NB4 (cell line): Measurements from ENCODE around the gene PNPO.
A peak's percentile ranks its signal among the peaks of the same experiment; 100 is the strongest.

Source experiments
- DNase-seq: peaks from one replicate; pipeline ENCODE4 v3.0.0; 2010; ENCODE audit warnings: low read depth
- H3K4me3 ChIP-seq: one replicate; pipeline ENCODE4 v1.5.1; 2011; ENCODE audit warnings: mild to moderate bottlenecking, low read depth, low read length, moderate library complexity
- CTCF ChIP-seq: IDR thresholded peaks from one replicate; pipeline ENCODE4 v1.5.1; 2012; ENCODE audit warnings: low read depth, low read length
- MAX ChIP-seq: IDR thresholded peaks from 2 replicates; pipeline ENCODE4 v1.6.1; 2011; ENCODE audit warnings: low read depth, low read length
- MYC ChIP-seq: IDR thresholded peaks from 2 replicates; pipeline ENCODE4 v1.6.1; 2011; ENCODE audit warnings: low read depth, low read length
- POLR2A ChIP-seq: IDR thresholded peaks from 2 replicates; pipeline ENCODE4 v1.6.1; 2011; ENCODE audit warnings: mild to moderate bottlenecking; ENCODE audit not compliant: insufficient read length; ENCODE audit errors: extremely low read depth

PNPO gene

GRCh38 chr17:47956791-47957590, 15.6 kb downstream of the PNPO start:
- H3K4me3 ChIP-seq: no peak overlapping the region
- DNase-seq: peak; percentile 60
- TF ChIP-seq MAX: no peak
- TF ChIP-seq CTCF: no peak
- no peak for TF ChIP-seq MYC
- no peak for TF ChIP-seq POLR2A

- DNase-seq: no peak
These were observed 16.5 kb downstream of the PNPO start, which contains the start of gene PRR15L for GRCh38 chr17:47957591-47958490. PRR15L (minus strand) TSS chr17:47957883; CDS start chr17:47953234, 4,649 bp downstream.

GRCh38 chr17:47959825-47960655, 18.7 kb downstream of the PNPO start:
- DNase-seq: no peak
- H3K4me3 ChIP-seq: no peak overlapping the region
- no peak for TF ChIP-seq CTCF

More at GRCh38 chr17:47957591-47958490, 16.5 kb downstream of the PNPO start, which contains the start of gene PRR15L:
- TF ChIP-seq MAX (no peak), POLR2A (no peak), CTCF (no peak), MYC (no peak)
- H3K4me3 ChIP-seq: no peak within 1 kb of the TSS

GRCh38 chr17:47961406-47961805, 20.0 kb downstream of the PNPO start:
- no peak for DNase-seq
- TF ChIP-seq MAX (no peak), CTCF (no peak), POLR2A (no peak), MYC (no peak)

GRCh38 chr17:47962901-47963300, 21.5 kb downstream of the PNPO start:
- H3K4me3 ChIP-seq: no peak overlapping the region
- DNase-seq: no peak
- TF ChIP-seq CTCF: no peak

More at GRCh38 chr17:47961406-47961805, 20.0 kb downstream of the PNPO start:
- H3K4me3 ChIP-seq: no peak overlapping the region
